Peyer's patch (tissue), 4 donors: ENCODE measurements around the gene MRPL37. TPM values are rescaled to one million over a fixed set of nuclear protein-coding genes. Genes with fewer than 3 reads are reported as not detected.

ENCODE experiments used
- DNase-seq, 3 donors: peaks; one replicate each; pipeline ENCODE4 v3.0.0-alpha.2; 2017 to 2019
- H3K27ac ChIP-seq, 4 donors: fragments of 200-600 bp; sonication (generic); one replicate each; pipeline ENCODE4 v1.5.1; 2016 to 2019
- H3K27me3 ChIP-seq, 2 donors: fragments of 200-600 bp; sonication (generic); one replicate each; pipeline ENCODE4 v1.5.1; 2019
- H3K36me3 ChIP-seq, 3 donors: fragments of 200-600 bp; sonication (generic); one replicate each; pipeline ENCODE4 v1.5.1; 2016 to 2019
- H3K4me1 ChIP-seq, 4 donors: fragments of 200-600 bp; sonication (generic); one replicate each; pipeline ENCODE4 v1.5.1; 2016 to 2019
- H3K4me3 ChIP-seq, 4 donors: fragments of 200-600 bp; sonication (generic); 1 replicate in 3 of 4; 2 replicates in 1 of 4; pipeline ENCODE4 v1.5.1; 2016 to 2019; ENCODE audit warnings: mild to moderate bottlenecking in 1 of 4
- H3K9me3 ChIP-seq, 4 donors: fragments of 200-600 bp; sonication (generic); one replicate each; pipeline ENCODE4 v1.5.1; 2016 to 2019; ENCODE audit warnings: mild to moderate bottlenecking in 1 of 4
- POLR2A ChIP-seq, 2 donors: fragments of 450-650 bp; IDR thresholded peaks; one replicate each; pipeline ENCODE4 v1.5.1; 2017; ENCODE audit warnings: antibody characterized with exemption in 2 of 2, mild to moderate bottlenecking in 2 of 2, moderate library complexity in 2 of 2
- total RNA-seq, 4 donors: library from RNA; depleted of rRNA; stranded (reverse); fragments of >200 nt; gene quantifications; one replicate each; pipeline ENCODE4 v1.1.0, GENCODE V29; 2016
- TF ChIP-seq, protein P1 (sequence below), 6 experiments: fragments of 450-650 bp in 4 of 6; fragments of 200-600 bp in 2 of 6; sonication (generic) in 1 of 6; IDR thresholded peaks; one replicate each; pipeline ENCODE4 v1.5.1; 2017 to 2019; ENCODE audit warnings: antibody characterized with exemption in 6 of 6, mild to moderate bottlenecking in 3 of 6, moderate library complexity in 1 of 6

MRPL37 gene
- total RNA-seq, 4 donors from 2014 or later, result 52.8 to 58.3 (median 54.5) TPM

DNA sequence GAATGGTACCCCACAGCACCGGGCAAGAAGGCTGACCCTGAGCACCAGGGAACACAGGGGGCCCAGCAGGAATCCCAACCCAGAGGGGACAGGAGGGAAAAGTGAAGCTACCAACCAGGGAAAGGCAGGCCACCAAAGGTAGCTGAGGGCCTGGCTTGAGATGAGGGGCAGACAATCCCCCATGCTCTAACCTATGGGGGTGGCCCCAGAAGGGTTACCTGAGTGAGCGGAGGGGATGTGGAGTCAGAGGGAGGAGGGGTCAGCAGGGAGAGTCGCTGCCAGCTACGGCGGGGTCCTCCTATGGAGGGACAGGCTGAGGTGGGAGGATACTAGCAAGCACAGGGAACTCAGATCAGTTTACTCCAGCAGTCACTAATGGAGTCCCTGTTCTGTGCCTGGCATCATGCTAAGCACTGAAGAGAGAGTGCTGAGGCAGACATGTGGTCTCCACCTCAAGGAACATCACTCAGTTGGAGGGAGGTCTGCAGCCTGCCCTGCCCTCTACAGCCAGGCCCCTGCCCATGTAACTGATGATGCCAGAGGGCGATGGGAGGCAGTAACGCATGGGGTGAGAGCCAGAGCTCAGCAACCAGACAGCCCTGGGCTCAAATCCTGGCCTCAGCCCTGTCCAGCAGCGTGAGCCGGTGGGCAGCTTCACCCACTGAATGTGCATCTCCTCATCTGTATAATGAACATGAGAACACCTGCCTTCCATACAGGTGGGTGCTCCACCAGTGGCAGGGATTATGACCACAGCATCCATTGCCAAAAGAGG is 21.5 kb upstream of the MRPL37 start:
- no peak overlapping the region for H3K4me3 ChIP-seq
- H3K27ac ChIP-seq, result no peak overlapping the region
- H3K4me1 ChIP-seq, result no peaks in the 10 kb centered on the region
- no peaks in the 10 kb centered on the region for H3K36me3 ChIP-seq
- DNase-seq, result no peak
- no peaks in the 10 kb centered on the region for H3K9me3 ChIP-seq
- H3K27me3 ChIP-seq, result no peaks in the 10 kb centered on the region
- TF ChIP-seq POLR2A (IDR thresholded peaks at IDR 0.05), result no peak
- TF ChIP-seq, protein P1, sequence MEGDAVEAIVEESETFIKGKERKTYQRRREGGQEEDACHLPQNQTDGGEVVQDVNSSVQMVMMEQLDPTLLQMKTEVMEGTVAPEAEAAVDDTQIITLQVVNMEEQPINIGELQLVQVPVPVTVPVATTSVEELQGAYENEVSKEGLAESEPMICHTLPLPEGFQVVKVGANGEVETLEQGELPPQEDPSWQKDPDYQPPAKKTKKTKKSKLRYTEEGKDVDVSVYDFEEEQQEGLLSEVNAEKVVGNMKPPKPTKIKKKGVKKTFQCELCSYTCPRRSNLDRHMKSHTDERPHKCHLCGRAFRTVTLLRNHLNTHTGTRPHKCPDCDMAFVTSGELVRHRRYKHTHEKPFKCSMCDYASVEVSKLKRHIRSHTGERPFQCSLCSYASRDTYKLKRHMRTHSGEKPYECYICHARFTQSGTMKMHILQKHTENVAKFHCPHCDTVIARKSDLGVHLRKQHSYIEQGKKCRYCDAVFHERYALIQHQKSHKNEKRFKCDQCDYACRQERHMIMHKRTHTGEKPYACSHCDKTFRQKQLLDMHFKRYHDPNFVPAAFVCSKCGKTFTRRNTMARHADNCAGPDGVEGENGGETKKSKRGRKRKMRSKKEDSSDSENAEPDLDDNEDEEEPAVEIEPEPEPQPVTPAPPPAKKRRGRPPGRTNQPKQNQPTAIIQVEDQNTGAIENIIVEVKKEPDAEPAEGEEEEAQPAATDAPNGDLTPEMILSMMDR (IDR thresholded peaks at IDR 0.05), result no peak

DNA sequence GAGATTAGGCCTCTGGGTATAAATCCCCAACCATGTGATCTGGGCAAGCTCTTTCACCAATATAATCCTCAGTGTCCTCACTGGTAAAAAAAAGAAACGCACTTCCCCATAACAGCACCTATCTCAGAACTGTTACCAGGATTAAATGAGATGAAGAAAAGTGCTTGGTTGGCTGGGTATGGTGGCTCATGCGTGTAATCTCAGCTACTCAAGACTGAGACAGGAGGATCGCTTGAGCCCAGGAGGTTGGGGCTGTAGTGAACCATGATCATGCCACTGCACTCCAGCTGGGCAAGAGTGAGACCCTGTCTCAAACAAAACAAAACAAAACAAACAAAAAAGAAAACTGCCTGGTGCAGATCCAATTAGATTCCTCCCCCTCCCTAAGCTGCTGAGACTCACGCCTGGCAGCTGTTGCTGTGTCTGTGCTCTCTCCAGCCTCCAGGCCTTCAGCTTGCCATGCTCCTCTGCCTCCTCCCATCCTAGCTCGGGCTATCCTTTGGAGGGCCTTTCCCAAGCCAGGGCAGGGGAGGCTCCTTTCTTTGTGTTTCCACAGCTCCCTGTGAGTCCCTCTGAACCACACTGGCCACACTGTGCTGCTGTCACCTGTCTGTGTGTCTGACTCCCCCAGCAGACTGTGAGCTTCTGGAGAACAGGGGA is 19.1 kb upstream of the MRPL37 start:
- Histone ChIP-seq H3K36me3 (no peaks in the 10 kb centered on the region), H3K4me1 (no peaks in the 10 kb centered on the region), H3K9me3 (no peaks in the 10 kb centered on the region), H3K27ac (no peak overlapping the region), H3K27me3 (no peaks in the 10 kb centered on the region), H3K4me3 (no peak overlapping the region)
- TF ChIP-seq POLR2A (IDR thresholded peaks at IDR 0.05), result no peak
- TF ChIP-seq, protein P1 (IDR thresholded peaks at IDR 0.05), result no peak
- DNase-seq, result no peak

DNA sequence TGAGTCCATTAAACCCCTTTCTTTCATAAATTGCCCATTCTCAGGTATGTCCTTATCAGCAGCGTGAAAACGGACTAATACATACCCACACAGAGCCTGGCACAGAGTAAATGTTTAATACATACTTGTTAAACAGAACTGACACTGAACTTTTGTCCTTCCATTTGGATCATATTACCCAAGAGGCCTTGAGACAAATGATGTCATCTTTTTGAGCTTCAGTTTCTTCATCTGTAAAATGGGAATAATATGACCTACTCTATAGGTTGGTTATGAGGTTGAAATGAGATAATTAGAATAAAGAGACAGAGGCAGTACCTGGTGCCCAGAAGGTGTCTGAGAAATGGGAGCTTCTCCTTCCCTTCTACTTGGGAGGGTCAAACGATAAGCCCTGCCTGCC is 13.9 kb upstream of the MRPL37 start:
- no peak overlapping the region for H3K27ac ChIP-seq
- TF ChIP-seq, protein P1 (IDR thresholded peaks at IDR 0.05), result no peak
- no peak for TF ChIP-seq POLR2A (IDR thresholded peaks at IDR 0.05)
- H3K36me3 ChIP-seq, result peaks cover 0 to 5% (median 0%) of the 10 kb centered on the region in 3 donors

DNA sequence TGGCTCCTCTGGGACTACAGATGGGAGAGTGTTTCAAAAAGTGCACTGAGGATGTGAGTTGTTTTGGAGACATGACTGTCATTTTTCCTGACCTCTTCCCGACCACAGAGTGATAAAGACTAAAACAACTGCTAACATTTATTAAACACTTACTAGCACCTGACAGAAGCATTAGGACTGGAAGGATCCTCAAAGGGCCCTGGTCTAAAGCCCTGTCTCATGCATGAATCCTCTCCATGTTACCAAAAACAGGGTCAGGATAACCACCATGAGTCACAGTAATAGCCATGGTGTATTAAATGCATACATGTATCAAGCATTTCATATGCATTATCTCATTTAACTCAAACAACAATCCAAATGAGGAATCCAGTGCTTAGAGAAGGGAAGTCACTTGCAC is 11.7 kb upstream of the MRPL37 start:
- H3K27me3 ChIP-seq, result no peaks in the 10 kb centered on the region
- no peaks in the 10 kb centered on the region for H3K4me1 ChIP-seq
- peaks cover 0 to 18% (median 0%) of the 10 kb centered on the region in 3 donors for H3K36me3 ChIP-seq
- H3K27ac ChIP-seq, result no peak overlapping the region
- no peak overlapping the region for H3K4me3 ChIP-seq
- no peaks in the 10 kb centered on the region for H3K9me3 ChIP-seq
- TF ChIP-seq, protein P1 (IDR thresholded peaks at IDR 0.05), result no peak
- TF ChIP-seq POLR2A (IDR thresholded peaks at IDR 0.05), result no peak
- no peak for DNase-seq

More for the DNA sequence above, 13.9 kb upstream of the MRPL37 start:
- no peak overlapping the region for H3K4me3 ChIP-seq
- DNase-seq, result no peak
- H3K4me1 ChIP-seq, result no peaks in the 10 kb centered on the region
- H3K9me3 ChIP-seq, result no peaks in the 10 kb centered on the region
- no peaks in the 10 kb centered on the region for H3K27me3 ChIP-seq

DNA sequence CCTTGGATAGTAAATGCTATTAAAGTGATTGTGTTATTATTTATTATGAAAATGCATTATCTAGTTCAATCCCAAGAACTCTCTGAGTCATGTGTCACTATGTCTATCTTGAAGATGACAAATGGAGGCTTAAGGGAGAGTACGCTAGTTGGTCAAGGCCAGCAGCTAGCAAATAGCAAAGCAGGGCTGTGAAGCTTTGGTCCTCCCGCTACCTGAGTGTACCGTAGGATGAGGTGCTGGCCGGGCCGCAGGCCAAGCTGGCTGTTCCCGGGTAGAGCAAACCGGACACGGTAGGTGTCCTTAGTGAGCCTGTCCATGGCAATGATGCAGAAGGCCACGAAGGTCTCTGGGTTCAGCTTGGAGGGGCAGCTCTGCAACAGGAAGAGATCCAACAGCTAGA is 9.4 kb upstream of the MRPL37 start:
- TF ChIP-seq, protein P1 (IDR thresholded peaks at IDR 0.05), result no peak
- TF ChIP-seq POLR2A (IDR thresholded peaks at IDR 0.05), result no peak
- H3K27ac ChIP-seq, result no peak overlapping the region
- no peaks in the 10 kb centered on the region for H3K4me1 ChIP-seq
- H3K27me3 ChIP-seq, result no peaks in the 10 kb centered on the region
- H3K9me3 ChIP-seq, result no peaks in the 10 kb centered on the region
- H3K36me3 ChIP-seq, result peaks cover 0 to 23% (median 0%) of the 10 kb centered on the region in 3 donors
- H3K4me3 ChIP-seq, result no peak overlapping the region
- no peak for DNase-seq
